NCI-H2196 treated with DMSO at 0.1 percent for 48 hours (cell line): ENCODE data around the gene PTPN11.

ENCODE experiments used
- DNase-seq: peaks from one replicate; lab custom pipeline; 2025; ENCODE audit not compliant: unreplicated experiment; lab: John Stamatoyannopoulos, UW

Gene PTPN11

GRCh38 chr12:112538740-112539139 is 120.0 kb downstream of the PTPN11 start:
- DNase-seq: no peak

GRCh38 chr12:112539221-112539620 is 120.5 kb downstream of the PTPN11 start:
- no peak for DNase-seq

- no peak for DNase-seq
Observed at GRCh38 chr12:112540021-112540420, 121.3 kb downstream of the PTPN11 start.

- DNase-seq: no peak
Observed at GRCh38 chr12:112543751-112544150, 125.0 kb downstream of the PTPN11 start.

GRCh38 chr12:112546339-112546738 is 127.6 kb downstream of the PTPN11 start:
- DNase-seq: no peak

GRCh38 chr12:112546996-112547395 is 128.2 kb downstream of the PTPN11 start:
- no peak for DNase-seq

GRCh38 chr12:112549031-112549430 is 130.3 kb downstream of the PTPN11 start:
- DNase-seq: no peak

GRCh38 chr12:112551681-112552080 is 132.9 kb downstream of the PTPN11 start:
- DNase-seq: no peak

GRCh38 chr12:112555621-112556233 is 137.0 kb downstream of the PTPN11 start:
- no peak for DNase-seq

- DNase-seq: no peak
Observed at GRCh38 chr12:112557951-112558630, 139.3 kb downstream of the PTPN11 start.
